Hepatocyte (in vitro differentiated cells): ENCODE measurements around the gene FITM1. TPM values are rescaled to one million over a fixed set of nuclear protein-coding genes. Genes with fewer than 3 reads are reported as not detected.

Experiments
- DNase-seq: peaks from one replicate; pipeline ENCODE4 v3.0.0-alpha.2; 2016; ENCODE audit warnings: low spot score
- H2AFZ ChIP-seq: fragments of 200-600 bp; sonication (generic); 2 replicates; pipeline ENCODE4 v1.6.0; 2016; ENCODE audit warnings: antibody characterized with exemption, mild to moderate bottlenecking
- H3K27ac ChIP-seq: fragments of 200-600 bp; sonication (generic); 2 replicates; pipeline ENCODE4 v1.5.1; 2016; ENCODE audit warnings: mild to moderate bottlenecking
- H3K27me3 ChIP-seq: fragments of 200-600 bp; sonication (generic); 2 replicates; pipeline ENCODE4 v1.6.1; 2016
- H3K36me3 ChIP-seq: fragments of 200-600 bp; sonication (generic); replicated peaks from 2 replicates; pipeline ENCODE4 v1.5.1; 2016; ENCODE audit warnings: low read depth; ENCODE audit not compliant: insufficient read depth
- H3K4me1 ChIP-seq: fragments of 200-600 bp; sonication (generic); 2 replicates; pipeline ENCODE4 v1.5.1; 2016; ENCODE audit warnings: mild to moderate bottlenecking, moderate library complexity; ENCODE audit not compliant: insufficient read depth
- H3K4me2 ChIP-seq: fragments of 200-600 bp; sonication (generic); 2 replicates; pipeline ENCODE4 v1.6.0; 2016
- H3K4me3 ChIP-seq: fragments of 200-600 bp; sonication (generic); 2 replicates; pipeline ENCODE4 v1.5.1; 2016; ENCODE audit warnings: mild to moderate bottlenecking
- H3K79me2 ChIP-seq: fragments of 200-600 bp; sonication (generic); 2 replicates; pipeline ENCODE4 v1.6.0; 2017; ENCODE audit warnings: mild to moderate bottlenecking
- H3K9me2 ChIP-seq: fragments of 200-600 bp; sonication (generic); replicated peaks from 2 replicates; pipeline ENCODE4 v1.6.0; 2017; ENCODE audit warnings: mild to moderate bottlenecking; ENCODE audit not compliant: insufficient read depth
- H3K9me3 ChIP-seq: fragments of 200-600 bp; sonication (generic); 2 replicates; pipeline ENCODE4 v1.5.1; 2016; ENCODE audit warnings: low read depth, mild to moderate bottlenecking
- H4K20me1 ChIP-seq: fragments of 200-600 bp; sonication (generic); 2 replicates; pipeline ENCODE4 v1.6.0; 2016; ENCODE audit warnings: mild to moderate bottlenecking; ENCODE audit not compliant: insufficient read depth, poor library complexity, severe bottlenecking
- EZH2 ChIP-seq: fragments of 200-600 bp; sonication (generic); IDR thresholded peaks from 2 replicates; pipeline ENCODE4 v1.6.1; 2016; ENCODE audit warnings: antibody characterized with exemption, mild to moderate bottlenecking, borderline replicate concordance
- EZH2phosphoT487 ChIP-seq: fragments of 200-600 bp; sonication (generic); IDR thresholded peaks from one replicate; pipeline ENCODE4 v1.6.1; 2018; ENCODE audit warnings: antibody characterized with exemption, mild to moderate bottlenecking, low read depth, moderate library complexity; ENCODE audit not compliant: unreplicated experiment, severe bottlenecking
- WGBS: methylation state at CpG from one replicate; pipeline ENCODE4 v1.1.6; 2016; ENCODE audit warnings: low lambda C conversion rate; ENCODE audit errors: missing lambda C conversion rate; 5-methylcytosine and 5-hydroxymethylcytosine counted together
- polyA plus RNA-seq: library from polyadenylated mRNA; unstranded; fragments of >200 nt; fragmentation: Nextera tagmentation; extraction: Ambion mirVana; gene quantifications from 2 replicates; pipeline ENCODE4 v1.2.1, GENCODE V29; 2016
- total RNA-seq: library from RNA; depleted of rRNA; stranded (reverse); fragments of >200 nt; gene quantifications from 2 replicates; pipeline ENCODE4 v1.2.3, GENCODE V29; 2014
- TF ChIP-seq, protein P1 (sequence below): fragments of 200-600 bp; sonication (generic); IDR thresholded peaks from 2 replicates; pipeline ENCODE4 v1.5.1; 2016; ENCODE audit warnings: antibody characterized with exemption, mild to moderate bottlenecking; ENCODE audit not compliant: poor library complexity

FITM1 gene
- total and polyA plus RNA-seq, 2 experiments from 2014 or later, result 1.0 to 2.2 TPM

DNA sequence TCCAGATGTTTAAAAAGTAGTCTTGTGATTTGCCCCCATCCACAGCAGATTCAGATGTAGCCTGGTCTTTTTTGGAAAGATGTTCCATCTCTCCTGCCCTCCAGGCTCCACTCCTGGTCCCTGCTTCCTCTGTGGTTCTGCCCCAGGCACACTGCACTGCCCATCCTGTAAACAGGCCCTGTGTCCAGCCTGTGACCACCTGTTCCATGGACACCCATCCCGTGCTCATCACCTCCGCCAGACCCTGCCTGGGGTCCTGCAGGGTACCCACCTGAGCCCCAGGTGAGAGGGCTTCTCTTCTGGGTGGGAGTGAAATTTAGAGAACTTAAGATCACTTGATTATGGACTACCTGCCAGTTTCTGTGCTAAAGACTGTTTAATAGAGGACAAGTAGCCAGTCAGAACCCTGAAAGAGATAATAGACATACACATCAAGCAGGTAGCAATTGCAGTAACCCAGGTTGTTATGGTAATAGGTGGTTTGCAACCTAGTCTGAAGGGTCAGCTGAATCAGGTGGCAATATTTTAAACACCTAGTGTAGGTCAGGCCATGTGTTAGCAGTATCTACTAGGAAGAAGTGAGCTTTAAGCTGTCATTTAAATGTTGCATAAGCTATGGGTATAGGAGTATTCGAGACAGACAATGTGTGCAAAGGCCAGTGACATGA, 19.0 kb downstream of the FITM1 start:
- TF ChIP-seq, protein P1, sequence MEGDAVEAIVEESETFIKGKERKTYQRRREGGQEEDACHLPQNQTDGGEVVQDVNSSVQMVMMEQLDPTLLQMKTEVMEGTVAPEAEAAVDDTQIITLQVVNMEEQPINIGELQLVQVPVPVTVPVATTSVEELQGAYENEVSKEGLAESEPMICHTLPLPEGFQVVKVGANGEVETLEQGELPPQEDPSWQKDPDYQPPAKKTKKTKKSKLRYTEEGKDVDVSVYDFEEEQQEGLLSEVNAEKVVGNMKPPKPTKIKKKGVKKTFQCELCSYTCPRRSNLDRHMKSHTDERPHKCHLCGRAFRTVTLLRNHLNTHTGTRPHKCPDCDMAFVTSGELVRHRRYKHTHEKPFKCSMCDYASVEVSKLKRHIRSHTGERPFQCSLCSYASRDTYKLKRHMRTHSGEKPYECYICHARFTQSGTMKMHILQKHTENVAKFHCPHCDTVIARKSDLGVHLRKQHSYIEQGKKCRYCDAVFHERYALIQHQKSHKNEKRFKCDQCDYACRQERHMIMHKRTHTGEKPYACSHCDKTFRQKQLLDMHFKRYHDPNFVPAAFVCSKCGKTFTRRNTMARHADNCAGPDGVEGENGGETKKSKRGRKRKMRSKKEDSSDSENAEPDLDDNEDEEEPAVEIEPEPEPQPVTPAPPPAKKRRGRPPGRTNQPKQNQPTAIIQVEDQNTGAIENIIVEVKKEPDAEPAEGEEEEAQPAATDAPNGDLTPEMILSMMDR, result no peak
- TF ChIP-seq EZH2 (no peak), EZH2phosphoT487 (no peak)
- Histone ChIP-seq H3K79me2 (peaks cover 45% of the 10 kb centered on the region), H3K9me3 (no peaks in the 10 kb centered on the region), H3K36me3 (no peaks in the 10 kb centered on the region), H3K4me3 (no peak overlapping the region), H3K27ac (no peak overlapping the region), H2AFZ (no peak overlapping the region), H3K27me3 (no peaks in the 10 kb centered on the region), H4K20me1 (peaks cover 6% of the 10 kb centered on the region), H3K4me2 (no peak overlapping the region), H3K9me2 (no peaks in the 10 kb centered on the region), H3K4me1 (peaks cover 15% of the 10 kb centered on the region)
- 99% methylated on average over 3 of the region's 3 CpGs for WGBS
- DNase-seq, result no peak

DNA sequence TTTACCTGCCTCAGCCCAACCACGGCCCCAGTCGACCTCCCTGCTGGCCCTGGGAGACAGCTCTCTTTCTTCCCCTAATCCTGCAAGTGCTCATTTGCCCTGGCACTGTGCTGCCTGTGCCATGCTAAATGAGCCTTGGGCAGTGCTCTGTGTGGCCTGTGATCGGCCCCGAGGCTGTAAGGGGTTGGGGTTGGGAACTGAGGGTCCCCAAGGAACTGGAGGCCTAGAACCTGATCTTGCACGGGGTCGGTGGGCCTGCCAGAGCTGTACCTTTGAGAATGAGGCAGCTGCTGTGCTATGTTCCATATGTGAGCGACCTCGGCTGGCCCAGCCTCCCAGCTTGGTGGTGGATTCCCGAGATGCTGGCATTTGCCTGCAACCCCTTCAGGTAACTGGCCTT, 19.6 kb downstream of the FITM1 start:
- Histone ChIP-seq H3K4me3 (no peak overlapping the region), H3K9me3 (no peaks in the 10 kb centered on the region), H3K4me1 (peaks cover 15% of the 10 kb centered on the region), H3K27ac (no peak overlapping the region), H3K27me3 (no peaks in the 10 kb centered on the region), H3K36me3 (no peaks in the 10 kb centered on the region), H3K9me2 (no peaks in the 10 kb centered on the region), H4K20me1 (peaks cover 6% of the 10 kb centered on the region), H3K4me2 (no peak overlapping the region), H2AFZ (no peak overlapping the region), H3K79me2 (peaks cover 39% of the 10 kb centered on the region)
- TF ChIP-seq EZH2 (no peak), EZH2phosphoT487 (no peak)
- TF ChIP-seq, protein P1, result no peak
- 94% methylated on average over 9 of the region's 9 CpGs for WGBS
- DNase-seq, result no peak

DNA sequence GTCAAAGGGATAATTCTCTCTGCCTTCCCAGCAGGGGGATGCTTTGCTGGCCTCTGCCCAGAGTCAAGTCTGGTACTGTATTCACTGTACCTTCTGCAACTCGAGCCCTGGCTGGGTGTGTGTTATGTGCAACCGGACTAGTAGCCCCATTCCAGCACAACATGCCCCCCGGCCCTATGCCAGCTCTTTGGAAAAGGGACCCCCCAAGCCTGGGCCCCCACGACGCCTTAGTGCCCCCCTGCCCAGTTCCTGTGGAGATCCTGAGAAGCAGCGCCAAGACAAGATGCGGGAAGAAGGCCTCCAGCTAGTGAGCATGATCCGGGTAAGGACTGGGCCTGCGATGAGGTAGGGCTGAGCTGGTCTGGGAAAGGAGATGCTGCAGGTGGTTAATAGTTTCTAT, 20.1 kb downstream of the FITM1 start:
- Histone ChIP-seq H3K27me3 (no peaks in the 10 kb centered on the region), H3K79me2 (peaks cover 34% of the 10 kb centered on the region), H3K4me3 (no peak overlapping the region), H3K27ac (no peak overlapping the region), H3K4me1 (peaks cover 12% of the 10 kb centered on the region), H3K9me2 (no peaks in the 10 kb centered on the region), H3K36me3 (no peaks in the 10 kb centered on the region), H3K4me2 (no peak overlapping the region), H4K20me1 (peaks cover 6% of the 10 kb centered on the region), H2AFZ (no peak overlapping the region), H3K9me3 (no peaks in the 10 kb centered on the region)
- 96% methylated on average over 7 of the region's 9 CpGs for WGBS
- TF ChIP-seq, protein P1, result no peak
- TF ChIP-seq EZH2 (no peak), EZH2phosphoT487 (no peak)
- DNase-seq, result no peak
